GM18868 (cell line): Measurements from ENCODE around the gene CNOT6.

ENCODE experiments used
- ATAC-seq: cut with Tn5 transposase; IDR thresholded peaks from one replicate; pipeline ENCODE4 v1.9.1; 2021; ENCODE audit warnings: mild to moderate bottlenecking, moderate library complexity; ENCODE audit not compliant: unreplicated experiment

Gene CNOT6

DNA sequence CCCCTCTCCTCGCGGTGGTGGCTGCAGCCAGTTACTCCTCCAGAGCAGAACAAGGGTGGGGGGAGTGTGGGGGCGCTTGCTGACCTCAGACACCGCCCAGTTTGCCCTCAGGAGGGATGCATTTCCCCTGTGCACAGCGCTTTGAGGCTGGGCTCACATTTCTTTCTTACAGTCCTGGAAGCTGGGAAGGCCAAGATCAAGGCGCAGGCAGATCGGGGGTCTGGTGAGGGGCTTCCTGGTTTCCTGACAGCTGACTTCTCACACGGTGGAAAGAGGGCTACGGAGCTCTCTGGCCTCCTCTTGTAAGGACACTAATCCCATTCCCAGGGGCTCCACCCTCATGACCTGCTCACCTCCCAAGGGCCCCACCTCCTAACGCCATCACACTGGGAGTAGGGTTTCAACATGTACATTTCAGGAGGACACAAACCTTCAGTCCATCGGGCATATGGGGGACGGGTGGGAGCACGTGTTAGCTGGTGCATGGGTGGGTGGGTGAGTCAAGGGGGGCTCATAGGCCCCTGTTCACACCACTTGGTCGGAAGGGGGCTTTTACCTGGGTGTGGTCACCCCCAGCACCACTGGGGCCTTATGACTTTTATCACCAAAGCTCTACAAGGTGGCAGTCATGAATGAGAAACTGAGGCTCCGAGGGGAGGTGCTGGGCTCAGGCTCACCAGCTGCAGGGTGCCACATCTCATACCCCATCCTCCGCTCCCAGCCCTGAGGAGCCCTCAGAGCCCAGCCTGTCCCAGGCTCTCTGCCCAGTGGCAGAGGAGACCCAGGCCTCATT, 104.8 kb downstream of the CNOT6 start:
- no peak for ATAC-seq

DNA sequence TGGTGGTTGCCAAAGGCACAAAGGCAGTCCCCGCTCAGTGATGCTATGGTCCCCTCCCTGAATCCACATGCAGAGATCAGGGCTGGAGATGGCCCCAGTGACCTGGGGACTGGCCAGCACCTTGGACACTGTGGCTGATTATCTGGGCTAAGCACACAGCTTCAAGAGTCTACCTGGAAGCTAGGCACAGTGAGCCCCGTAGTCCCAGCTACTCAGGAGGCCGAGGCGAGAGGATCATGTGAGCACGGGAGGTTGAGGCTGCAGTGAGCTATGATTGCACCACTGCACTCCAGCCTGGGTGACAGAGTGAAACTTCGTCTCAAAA, 105.4 kb downstream of the CNOT6 start:
- ATAC-seq: no peak

DNA sequence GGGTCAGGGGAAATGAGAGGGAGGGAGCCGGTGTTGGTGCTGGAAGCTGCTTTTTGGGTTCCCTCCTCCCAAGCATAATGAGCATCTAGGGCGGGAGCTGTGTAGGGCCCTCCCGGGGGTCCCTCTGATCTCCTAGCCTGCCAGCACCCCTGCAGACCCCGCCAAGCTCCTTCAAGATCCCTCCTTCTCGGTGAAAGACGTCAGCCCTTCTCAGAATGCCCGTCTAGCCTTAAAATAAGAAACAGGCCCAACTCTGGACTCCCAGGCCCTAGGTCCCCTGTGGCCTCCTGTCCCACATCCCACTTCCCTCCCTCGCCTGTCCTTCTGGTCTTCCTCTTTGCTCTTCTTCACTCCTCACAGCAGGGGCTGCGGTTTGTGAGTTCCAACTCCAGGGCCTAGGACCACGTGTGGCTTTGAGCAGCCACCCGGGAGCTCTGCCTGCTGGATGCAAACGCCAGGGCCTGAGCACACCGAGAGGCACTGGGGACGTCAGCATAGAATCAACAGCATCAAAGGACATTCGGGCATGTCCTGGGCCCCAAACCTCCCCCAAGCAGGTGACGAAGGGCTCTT, 105.9 kb downstream of the CNOT6 start:
- ATAC-seq: no peak

DNA sequence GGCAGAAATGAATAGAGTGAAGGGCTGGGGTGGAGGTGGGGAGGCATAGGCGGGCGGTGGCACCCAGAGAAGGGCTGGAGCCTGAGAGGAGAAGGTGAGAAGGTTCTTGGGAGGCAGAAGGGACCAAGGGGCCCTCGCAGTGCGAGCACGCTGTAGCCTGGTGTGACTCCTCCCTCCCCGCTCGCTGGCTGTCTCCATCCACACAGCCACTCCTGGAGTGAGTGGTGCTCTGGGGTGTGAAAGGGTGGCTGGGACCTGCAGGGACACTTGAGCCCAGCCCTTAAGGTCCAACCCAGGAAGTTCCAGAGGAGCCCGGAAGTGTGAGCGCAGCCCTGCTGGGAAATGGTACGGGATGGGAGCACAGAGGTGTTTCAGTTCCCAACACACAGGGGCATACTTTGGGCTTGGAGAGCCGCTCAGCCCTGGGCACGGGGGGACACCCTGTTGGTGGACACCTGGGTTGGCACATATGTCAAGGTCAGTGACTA, 106.4 kb downstream of the CNOT6 start:
- ATAC-seq: no peak

DNA sequence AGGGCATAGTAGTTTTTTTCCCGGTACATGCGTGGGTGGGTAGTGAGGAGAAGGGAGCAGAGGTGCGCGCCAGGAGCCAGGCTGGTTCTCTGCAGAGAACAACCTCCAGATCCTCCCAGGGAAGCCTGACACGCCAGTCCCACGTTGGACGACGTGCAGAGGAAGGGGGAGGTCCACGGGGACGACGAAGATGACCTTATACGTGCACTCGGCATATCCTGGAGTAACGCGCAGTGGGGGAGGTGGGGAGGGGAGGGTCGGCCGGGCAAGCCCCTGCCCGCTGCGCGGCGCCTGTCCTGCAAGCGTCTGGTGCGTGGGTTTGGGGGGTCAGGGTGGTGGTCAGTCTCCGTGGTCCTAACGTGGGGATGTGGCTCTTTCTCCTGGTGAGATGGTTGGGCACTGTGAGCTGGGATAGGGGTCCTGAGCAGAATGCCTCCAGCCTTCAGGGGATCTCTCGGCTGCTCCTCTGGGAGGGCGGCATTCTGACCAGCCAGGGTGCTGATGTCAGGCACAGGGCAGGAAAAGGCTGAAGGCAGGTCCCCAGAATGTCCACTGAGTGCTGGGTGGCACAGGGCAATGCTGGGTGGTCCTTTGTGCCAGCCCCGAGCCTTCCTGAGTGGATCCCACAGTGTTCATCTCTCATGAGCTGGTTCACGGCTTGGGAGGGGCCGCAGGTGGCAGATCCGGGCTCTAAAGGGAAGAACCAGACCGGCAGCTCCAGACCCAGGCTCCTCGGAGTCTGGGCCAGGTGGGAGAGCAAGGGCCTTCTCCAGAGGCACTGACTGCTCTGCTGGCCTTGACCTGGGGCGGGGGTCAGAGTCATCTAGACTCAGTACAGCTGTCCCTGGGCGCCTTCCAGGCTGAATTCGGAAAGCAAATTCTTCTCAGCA, 107.7 kb downstream of the CNOT6 start:
- ATAC-seq: no peak

DNA sequence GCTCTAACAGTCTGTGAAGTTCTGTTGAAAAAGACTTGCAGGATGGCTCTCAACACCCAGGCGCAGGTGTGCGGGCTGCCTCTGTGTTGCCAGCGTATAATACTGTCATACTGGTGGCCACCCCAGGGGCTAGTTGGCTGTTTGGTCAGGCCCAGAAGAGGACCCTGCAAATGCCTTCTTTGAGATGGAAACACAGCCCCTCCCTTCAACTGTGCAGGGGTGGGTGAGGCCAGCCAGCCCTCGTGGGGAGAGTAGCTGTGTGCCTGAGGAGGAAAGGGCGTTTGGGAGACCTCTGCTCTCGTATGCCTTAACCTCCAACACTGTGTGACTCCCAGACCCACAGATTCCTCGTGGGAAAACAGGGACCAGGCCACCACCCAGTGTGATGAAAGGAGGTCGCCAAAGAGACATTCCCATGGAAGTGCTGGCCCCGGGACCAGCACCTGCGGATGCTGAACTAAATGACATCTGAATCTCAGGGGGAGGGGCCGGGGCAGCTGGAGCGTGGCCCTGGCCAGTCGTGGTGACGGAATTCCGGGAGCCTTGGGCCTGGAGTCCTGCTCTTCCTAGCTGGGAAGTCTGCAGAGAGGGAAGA, 108.4 kb downstream of the CNOT6 start:
- ATAC-seq: no peak

DNA sequence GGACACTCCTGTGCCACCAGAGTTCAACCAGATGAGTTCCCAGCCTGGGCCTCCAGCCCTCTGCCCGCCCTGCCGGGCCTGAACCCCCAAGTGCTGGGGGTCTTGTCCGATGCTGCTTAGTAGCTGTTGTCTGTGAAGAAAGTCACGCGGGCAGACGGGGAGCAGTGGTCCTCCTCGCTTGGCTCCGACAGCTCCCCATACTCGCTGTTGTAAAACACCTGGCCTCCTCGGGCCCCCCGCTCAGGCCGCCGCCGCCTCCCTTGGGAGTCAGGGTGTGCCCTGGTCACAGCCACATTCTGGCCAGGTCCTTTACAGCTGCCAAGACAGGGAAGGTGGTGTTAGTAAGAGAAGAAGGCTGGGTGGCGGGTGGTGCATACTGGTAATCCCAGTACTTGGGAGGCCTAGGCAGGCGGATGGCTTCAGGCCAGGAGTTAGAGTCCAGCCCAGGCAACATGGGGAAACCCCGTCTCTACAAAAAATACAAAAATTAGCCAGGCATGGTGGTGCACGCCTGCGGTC, 109.0 kb downstream of the CNOT6 start:
- no peak for ATAC-seq

DNA sequence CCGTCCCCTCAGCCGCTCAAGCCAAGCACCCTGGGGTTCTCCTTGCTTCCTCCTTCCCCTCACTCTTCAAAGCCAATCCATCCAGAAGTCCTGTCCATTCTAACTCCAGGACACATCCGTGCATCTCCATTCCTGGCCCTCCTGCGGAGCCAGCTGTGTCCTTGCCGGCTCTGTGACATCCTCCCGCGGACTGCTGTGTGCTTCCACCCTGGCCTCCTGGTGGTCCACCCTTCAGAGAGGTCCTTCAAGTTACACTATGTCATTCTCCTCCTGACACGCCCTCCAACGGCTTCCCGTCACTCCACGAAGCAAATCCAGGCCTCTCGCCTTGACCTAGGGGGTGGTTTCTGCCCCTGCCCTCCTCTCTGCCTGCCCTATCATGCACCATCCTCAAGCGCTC, 110.1 kb downstream of the CNOT6 start:
- ATAC-seq: no peak

DNA sequence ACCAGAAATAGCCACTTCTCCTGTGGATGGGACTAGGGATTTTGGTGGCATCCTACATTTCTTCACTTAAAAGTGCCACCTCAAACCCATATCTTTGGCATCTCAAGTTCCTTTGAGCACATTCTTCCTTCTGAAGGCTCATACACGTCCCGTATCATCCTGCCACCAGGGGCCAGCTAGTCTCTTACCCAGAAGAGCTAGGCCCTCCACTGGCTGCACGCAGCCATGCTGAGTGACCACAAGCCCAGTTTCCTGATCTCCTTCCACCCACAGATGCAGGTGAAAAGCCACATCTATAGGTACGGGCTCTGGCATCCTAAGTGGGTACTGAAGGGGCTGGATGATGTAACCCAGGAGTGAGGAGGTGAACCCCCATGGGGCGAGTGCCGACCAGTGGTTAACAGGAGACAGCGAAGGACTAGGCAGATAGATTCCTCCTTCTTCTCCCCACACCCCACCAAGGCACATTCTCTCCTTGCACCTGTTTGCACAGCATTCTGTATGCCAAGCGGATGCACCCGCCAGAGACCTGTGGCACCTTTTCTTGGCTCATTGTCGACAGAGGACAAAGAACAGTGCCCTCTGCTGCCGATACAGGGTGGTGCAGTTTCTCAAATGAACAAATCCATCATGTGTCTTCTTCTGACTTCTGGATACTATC, 111.5 kb downstream of the CNOT6 start:
- no peak for ATAC-seq

DNA sequence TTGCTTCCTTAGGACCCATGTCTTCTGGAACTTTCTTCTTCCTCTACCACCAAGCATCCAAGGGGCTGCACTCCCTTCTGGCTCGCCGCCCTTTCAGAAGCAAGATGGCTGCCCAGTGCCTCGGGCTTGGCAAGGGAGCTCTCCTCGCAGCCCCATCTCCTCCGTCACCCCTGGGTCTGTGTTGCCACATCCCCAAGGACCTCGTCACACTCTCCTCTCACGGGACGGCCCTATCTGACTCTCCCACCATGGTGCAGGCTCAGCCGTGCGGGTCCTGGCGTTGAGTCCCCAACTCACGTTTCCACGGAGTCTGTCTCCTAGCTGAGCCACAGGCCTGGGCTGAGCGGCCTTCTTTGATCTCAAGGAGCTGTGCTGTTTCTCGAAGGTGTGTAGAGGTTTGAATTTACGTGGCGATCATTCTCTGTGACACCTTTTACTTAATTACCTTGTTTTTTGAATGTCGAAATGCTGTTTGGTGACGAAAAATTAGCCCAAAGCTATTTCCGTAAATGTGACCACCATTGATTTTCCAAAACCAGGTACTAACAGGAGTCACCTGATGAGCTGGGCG, 112.1 kb downstream of the CNOT6 start:
- no peak for ATAC-seq

DNA sequence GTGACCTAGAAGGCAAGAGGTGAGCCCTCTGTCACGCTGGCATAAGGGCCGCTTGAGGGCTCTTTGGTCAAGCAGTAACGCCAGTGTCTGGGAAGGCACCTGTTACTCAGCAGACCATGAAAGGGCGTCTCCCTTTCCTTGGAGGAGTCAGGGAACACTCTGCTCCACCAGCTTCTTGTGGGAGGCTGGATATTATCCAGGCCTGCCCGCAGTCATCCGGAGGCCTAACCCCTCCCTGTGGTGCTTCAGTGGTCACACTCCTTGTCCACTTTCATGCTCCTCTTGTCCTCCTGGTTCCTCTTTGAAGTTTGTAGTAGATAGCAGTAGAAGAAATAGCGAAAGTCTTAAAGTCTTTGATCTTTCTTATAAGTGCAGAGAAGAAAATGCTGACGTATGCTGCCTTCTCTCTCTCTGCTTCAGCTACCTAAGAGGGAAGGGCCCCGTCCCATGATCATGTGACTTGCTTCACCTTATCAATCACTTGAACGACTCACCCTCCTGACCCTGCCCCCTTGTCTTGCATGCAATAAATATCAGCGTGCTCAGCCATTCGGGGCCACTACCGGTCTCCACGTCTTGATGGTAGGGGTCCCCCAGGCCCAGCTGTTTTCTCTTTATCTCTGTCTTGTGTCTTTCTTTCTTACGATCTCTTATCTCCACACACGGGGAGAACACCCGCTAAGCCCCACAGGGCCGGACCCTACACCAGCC, 113.8 kb downstream of the CNOT6 start:
- ATAC-seq: no peak

DNA sequence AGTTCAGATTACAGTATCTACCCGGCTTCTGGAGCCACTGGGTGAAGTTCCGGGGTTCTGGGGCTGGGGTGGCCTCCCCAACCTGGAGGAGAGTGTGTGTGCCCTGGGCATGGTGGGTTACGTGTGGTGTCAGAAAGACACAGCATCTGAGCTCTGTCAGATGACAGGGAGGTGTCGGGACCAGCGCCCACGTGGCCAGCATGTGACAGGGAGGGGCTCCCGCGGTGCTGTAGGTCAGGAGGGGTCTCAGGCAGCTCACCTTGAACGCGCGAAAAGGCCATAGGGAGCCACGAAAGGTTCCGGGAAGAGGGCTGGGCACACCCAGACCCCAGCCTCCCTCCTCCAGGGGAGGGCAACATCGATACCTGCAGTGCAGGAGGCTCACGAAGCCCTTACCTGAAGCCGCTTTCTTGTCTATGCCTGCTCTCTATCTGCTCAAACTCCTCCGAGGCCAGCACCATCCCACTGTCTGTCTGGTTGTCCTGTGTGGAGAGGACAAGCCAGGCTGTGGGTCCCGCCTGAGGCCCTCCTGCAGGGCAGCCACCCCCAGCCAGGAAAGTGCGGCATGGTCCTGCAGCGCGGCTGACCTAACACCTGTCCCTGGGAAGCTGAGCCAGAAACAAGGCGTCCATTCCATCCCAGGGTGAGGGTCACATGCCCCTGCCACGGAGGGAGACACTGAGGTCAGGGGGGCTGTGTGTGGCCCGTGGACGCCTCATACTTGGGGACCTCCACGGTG, 114.6 kb downstream of the CNOT6 start:
- no peak for ATAC-seq

DNA sequence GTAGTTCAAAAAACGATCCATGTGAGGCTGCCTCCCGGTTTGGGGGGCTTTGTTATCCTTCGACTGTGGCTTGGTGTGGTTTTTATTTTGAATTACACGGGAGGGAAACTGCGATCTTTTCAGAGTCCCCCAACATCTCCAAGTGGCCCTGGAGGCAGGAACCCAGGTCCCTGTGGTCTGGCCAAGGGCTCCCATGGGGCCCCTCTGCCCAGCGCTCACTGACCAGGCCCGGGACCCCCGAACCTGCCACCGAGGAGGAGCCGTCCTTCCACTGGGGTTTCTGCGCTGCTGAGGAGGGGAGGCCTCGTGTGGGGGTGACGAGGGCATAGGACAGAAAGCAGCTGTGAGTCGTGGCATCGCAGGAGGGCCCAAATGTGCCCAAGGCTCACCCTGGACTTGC, 115.2 kb downstream of the CNOT6 start:
- ATAC-seq: no peak

DNA sequence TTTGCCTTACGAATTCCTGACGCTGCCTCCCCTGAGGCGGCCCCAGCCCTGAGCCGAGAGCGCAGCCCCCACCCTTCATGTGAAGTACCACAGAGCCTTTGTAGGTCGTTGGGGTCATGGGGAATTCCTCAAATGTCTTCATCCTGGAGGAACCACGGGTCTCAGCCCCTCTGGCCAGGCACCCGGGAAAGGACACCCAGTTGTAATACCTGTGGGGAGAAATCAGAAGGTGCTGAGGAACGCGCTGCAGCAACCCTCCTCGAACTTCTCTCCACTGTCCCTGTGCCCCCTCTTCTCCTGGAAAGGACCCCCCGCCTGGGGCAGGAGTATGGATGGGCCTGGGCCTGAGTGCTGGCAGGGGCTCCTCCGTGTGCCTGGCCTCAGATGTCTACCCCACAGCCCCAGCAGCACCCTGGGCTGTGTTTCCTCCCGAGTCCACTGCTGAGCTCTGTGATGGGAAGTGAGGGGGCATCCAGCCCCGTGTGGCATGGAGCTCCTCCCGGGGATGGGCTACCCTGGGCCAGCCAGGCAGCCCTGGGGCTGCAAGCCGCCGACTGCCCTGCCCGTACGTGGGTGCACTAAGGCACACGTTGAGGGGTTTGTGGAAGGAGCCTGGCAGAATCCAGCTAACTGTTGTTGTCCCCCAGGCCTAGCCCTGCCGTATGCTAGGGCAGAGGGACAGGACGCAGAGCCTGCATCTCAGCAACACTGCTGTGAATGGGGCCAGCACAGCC, 115.8 kb downstream of the CNOT6 start:
- no peak for ATAC-seq

DNA sequence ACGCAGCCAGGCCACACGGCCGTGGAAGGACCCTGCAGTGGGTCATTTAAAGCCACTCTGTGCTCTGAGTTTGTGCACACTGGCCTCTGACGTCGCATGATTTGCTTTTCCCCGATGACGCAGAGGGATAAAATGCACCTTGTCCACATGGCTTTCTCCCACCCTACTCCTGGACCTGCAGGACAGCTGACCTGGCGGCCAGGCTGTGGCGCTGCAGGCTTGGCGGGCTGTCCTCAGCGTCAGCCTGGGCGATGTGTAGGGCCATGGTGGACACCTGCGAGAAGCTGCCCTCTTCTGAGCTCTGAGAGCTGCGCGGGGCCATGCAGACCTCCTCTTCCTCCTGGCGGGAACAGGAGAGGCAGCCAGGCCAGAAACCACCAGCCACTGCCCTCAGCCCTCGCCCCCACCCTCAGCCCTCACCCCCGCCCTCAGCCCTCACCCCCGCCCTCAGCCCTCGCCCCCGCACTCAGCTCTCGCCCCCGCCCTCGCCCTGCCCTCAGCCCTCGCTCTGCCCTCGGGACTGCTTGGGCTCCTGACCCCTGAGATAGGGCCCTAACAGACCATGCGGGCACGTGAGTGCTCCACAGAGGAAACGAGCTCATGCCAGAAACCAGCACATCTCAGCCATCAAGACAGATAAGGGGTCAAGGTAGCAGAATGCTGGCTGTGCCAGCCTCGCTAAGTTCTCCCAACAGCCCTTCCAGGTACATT, 117.1 kb downstream of the CNOT6 start:
- ATAC-seq: no peak

DNA sequence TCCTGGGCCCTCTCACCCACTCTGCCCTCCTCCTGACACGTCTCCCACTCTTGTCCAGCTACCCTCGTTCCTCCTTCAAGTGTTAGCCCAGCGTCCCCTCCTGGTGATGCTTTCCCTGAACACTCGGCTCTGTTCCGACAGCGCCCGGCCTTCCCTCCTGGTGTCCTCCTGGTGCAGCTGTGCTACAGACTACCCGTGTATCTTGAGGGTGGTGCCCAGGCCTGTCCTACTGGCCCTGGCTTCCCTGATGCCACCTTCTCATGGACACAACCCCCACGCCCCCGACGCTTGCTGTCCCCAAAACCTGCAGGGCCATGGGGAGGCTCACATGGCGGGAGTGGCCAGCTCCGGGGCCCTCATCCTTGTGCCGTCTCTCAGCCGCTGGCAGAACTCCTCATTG, 118.5 kb downstream of the CNOT6 start:
- no peak for ATAC-seq

DNA sequence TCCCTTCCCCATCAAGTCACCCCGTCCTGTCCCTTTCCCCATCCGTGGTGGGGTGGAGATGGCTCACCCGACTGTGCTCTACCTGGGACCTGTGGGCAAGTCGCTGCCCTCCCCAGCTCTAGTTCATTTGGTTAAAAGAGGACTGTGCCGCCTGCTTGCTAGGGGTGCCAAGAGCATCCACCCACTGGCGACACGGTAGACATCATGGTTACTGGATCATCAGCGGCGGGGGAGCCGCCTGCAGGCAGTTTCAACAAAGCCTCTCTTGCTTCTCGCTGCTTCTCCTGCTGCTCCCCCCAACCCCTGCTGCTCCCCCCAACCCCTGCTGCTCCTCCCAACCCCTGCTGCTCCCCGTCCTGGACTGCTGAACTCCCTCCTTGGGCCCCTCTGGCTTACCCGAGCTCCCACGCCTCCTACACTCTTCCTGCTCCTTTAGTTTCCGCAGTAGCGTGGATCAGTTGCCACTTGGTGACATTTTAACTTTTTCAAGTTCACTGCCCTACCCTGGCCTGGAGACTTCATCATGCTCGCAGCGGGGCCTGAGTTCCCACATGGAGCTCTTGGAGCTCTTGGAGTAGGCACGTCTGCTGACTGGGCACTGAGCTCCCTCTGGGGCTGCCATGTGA, 119.1 kb downstream of the CNOT6 start:
- no peak for ATAC-seq
